Glutamatergic neuron (in vitro differentiated cells): ENCODE data around the gene WDR27. TPM values are rescaled to one million over a fixed set of nuclear protein-coding genes. Genes with fewer than 3 reads are reported as not detected.
"Not testable (repeated sequence)": the region's sequence is repeated elsewhere in the genome, so short reads cannot be mapped to it uniquely, and the experiment has no call there.

Experiments used
- DNase-seq: peaks from one replicate; pipeline ENCODE4 v3.0.0; 2022
- H3K27ac Mint-ChIP-seq: one replicate; pipeline ENCODE4 v1.8.0; 2020; ENCODE audit warnings: mild to moderate bottlenecking, mixed read lengths, inconsistent platforms; ENCODE audit not compliant: unreplicated experiment
- H3K27me3 Mint-ChIP-seq: one replicate; pipeline ENCODE4 v1.8.0; 2020; ENCODE audit warnings: mild to moderate bottlenecking, moderate library complexity, mixed read lengths, inconsistent platforms; ENCODE audit not compliant: unreplicated experiment
- H3K36me3 Mint-ChIP-seq: one replicate; pipeline ENCODE4 v1.8.0; 2020; ENCODE audit warnings: mild to moderate bottlenecking, mixed read lengths, inconsistent platforms; ENCODE audit not compliant: unreplicated experiment
- H3K4me1 Mint-ChIP-seq: one replicate; pipeline ENCODE4 v1.8.0; 2020; ENCODE audit warnings: mild to moderate bottlenecking, low read depth, mixed read lengths, inconsistent platforms; ENCODE audit not compliant: unreplicated experiment
- H3K4me3 Mint-ChIP-seq: one replicate; pipeline ENCODE4 v1.8.0; 2020; ENCODE audit warnings: mild to moderate bottlenecking, mixed read lengths, inconsistent platforms; ENCODE audit not compliant: unreplicated experiment
- H3K9me3 Mint-ChIP-seq: one replicate; pipeline ENCODE4 v1.8.0; 2020; ENCODE audit warnings: mild to moderate bottlenecking, moderate library complexity, mixed read lengths, inconsistent platforms; ENCODE audit not compliant: unreplicated experiment
- total RNA-seq: library from RNA; stranded (reverse); fragmentation: NEBNext Ultra II Directional; extraction: Animal tissue kit (Norgen Biotek cat#: 25700); gene quantifications from one replicate; pipeline ENCODE4 v1.2.1, GENCODE V29; 2021; ENCODE audit not compliant: unreplicated experiment
- TF ChIP-seq, protein P1 (sequence below): fragments of 200-600 bp; sonication (generic); IDR thresholded peaks from one replicate; pipeline ENCODE4 v1.5.0; 2021; ENCODE audit not compliant: partially characterized antibody, unreplicated experiment

WDR27 gene
- total RNA-seq, 1 donor from 2014 or later, result 64.8 TPM

DNA sequence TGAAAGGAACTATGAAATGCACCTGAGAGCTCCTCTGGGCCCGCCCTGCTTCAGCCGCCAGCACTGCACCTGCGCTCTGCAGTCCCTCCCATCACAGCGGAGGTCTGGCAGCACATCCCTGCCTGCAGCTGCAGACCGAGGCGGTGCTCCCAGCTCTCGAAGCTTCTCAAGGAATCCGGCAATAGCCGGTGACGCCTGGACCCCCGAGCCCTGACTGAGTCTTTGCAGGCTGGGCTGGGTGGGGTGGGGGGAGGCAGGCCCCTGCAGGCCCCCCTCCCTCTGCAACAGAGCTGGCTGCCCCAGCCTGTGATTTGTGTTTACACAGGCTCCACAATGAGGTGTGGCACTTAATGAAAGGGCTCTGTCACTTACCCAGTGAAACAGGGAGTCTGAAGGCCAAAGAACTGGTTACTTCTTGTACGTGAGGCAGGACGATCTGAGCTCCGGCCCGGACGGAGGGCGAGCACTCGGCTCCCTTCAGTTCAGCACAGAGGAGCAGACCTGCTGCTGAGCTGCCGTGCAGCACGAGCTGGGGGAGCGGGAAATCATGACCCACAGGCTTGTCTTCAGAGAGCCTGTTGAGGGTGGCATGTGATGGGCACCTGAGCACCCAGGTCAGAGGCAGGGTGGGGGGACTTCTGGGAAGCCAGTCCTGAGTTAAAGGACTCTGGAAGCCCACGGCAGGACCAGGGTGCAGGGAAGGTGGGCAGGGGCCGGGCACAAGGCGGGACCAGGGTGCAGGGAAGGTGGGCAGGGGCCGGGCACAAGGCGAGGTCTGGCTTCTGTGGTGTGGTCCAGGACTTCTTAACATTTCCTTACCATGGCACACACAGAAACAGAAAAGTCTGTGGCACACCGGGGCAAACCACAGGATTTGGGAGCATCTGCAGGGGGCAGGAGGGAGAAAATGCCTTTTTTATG lies 255.9 kb downstream of the WDR27 start:
- TF ChIP-seq, protein P1, sequence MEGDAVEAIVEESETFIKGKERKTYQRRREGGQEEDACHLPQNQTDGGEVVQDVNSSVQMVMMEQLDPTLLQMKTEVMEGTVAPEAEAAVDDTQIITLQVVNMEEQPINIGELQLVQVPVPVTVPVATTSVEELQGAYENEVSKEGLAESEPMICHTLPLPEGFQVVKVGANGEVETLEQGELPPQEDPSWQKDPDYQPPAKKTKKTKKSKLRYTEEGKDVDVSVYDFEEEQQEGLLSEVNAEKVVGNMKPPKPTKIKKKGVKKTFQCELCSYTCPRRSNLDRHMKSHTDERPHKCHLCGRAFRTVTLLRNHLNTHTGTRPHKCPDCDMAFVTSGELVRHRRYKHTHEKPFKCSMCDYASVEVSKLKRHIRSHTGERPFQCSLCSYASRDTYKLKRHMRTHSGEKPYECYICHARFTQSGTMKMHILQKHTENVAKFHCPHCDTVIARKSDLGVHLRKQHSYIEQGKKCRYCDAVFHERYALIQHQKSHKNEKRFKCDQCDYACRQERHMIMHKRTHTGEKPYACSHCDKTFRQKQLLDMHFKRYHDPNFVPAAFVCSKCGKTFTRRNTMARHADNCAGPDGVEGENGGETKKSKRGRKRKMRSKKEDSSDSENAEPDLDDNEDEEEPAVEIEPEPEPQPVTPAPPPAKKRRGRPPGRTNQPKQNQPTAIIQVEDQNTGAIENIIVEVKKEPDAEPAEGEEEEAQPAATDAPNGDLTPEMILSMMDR, result no peak
- peaks cover 2% of the 10 kb centered on the region for H3K4me1 Mint-ChIP-seq
- H3K36me3 Mint-ChIP-seq, result no peaks in the 10 kb centered on the region
- peaks cover 1% of the 10 kb centered on the region for H3K9me3 Mint-ChIP-seq
- no peak for DNase-seq
- peak overlapping the region; percentile 31 for H3K27ac Mint-ChIP-seq
- H3K27me3 Mint-ChIP-seq, result no peaks in the 10 kb centered on the region
- H3K4me3 Mint-ChIP-seq, result no peak overlapping the region

DNA sequence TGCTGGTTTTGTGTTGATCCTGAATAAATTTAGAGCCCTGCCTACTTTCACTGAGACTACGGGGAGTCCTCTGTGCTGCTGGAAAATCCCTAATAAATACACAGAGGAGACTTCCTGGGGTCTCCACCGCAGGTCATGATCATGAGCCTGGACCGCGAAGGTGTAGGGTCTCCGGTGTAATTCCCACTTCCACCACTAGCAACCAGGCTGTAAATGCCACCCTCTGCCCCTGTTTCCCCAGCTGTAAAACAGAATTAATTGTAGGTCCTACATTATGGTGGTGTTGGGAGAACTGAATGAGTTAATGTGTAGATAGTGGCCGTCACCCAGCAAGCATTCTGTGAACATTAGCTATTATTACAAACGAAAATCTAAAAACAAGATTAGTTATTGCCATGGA lies 256.6 kb downstream of the WDR27 start:
- TF ChIP-seq, protein P1, result peak; percentile 35
- Mint-ChIP-seq H3K27ac (no peak overlapping the region), H3K36me3 (no peaks in the 10 kb centered on the region), H3K9me3 (peaks cover 1% of the 10 kb centered on the region), H3K4me3 (no peak overlapping the region), H3K27me3 (no peaks in the 10 kb centered on the region), H3K4me1 (no peaks in the 10 kb centered on the region)
- no peak for DNase-seq

DNA sequence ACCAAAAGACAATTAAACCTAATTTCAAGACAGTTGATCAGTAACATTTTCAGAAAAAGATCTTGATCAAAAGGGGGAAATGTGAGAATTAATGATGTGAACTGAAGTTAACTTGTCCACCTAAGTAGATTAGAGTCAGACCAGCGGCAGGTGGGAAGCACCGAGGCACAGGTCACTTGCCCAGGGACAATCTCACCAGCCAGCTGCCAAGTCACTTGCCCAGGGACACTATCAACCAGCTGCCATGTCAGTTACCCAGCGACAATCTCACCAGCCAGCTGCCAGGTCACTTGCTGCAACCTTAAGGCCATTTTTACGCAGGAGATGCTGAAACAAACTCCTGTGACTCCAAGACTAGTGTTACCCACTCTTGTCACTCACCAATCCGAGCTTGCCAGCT lies 260.5 kb downstream of the WDR27 start:
- TF ChIP-seq, protein P1, result no peak
- no peak overlapping the region for H3K27ac Mint-ChIP-seq

DNA sequence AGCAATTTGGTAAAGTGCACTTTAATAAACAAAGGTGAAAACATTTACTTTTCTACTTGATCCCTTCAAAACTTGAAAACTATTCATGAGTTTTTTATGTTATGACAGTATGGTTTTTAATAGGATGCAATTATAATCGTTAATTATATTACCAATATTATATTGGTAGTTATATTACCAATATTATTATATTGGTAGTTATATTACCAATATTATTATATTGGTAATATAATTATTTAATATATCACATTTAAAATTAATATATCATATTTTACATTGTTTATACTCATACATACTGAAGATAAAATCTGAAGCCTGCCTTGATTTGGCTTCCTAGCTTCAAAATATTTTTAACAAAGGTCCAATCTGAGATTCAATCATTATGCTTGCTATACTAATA lies 262.1 kb downstream of the WDR27 start:
- H3K4me1 Mint-ChIP-seq, result no peaks in the 10 kb centered on the region
- H3K9me3 Mint-ChIP-seq, result peaks cover 4% of the 10 kb centered on the region
- TF ChIP-seq, protein P1, result no peak
- no peak for DNase-seq
- no peak overlapping the region for H3K4me3 Mint-ChIP-seq
- H3K27me3 Mint-ChIP-seq, result peaks cover 2% of the 10 kb centered on the region
- no peak overlapping the region for H3K27ac Mint-ChIP-seq
- H3K36me3 Mint-ChIP-seq, result no peaks in the 10 kb centered on the region

More for the DNA sequence above, 260.5 kb downstream of the WDR27 start:
- H3K27me3 Mint-ChIP-seq, result no peaks in the 10 kb centered on the region
- no peak overlapping the region for H3K4me3 Mint-ChIP-seq
- H3K9me3 Mint-ChIP-seq, result peaks cover 1% of the 10 kb centered on the region
- H3K36me3 Mint-ChIP-seq, result no peaks in the 10 kb centered on the region
- no peak for DNase-seq
- no peaks in the 10 kb centered on the region for H3K4me1 Mint-ChIP-seq

DNA sequence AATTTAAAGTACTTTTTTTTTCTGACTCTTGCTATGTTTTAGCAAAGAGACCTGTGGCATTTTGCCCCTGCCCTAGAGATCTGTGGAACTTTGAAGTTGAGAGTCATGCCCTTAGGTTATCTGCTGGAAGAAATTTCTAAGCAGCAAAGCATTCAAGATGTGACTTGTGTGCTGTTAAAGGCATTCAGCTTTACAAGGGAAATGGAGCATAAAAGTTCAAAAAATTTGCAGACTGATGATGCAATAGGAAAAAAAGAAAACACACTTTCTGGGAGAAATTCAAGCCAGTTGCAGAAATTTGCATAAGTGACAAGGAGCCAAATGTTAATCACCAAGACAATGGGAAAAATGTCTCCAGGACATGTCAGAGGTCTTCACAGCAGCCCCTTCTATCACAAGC lies 267.3 kb downstream of the WDR27 start:
- H3K36me3 Mint-ChIP-seq, result peaks cover 19% of the 10 kb centered on the region
- DNase-seq, H3K27ac Mint-ChIP-seq, H3K9me3 Mint-ChIP-seq, H3K4me1 Mint-ChIP-seq, H3K27me3 Mint-ChIP-seq, H3K4me3 Mint-ChIP-seq: not testable (repeated sequence)
